RWPE2 (cell line): ENCODE data around the gene TXLNA.
A peak's percentile ranks its signal among the peaks of the same experiment; 100 is the strongest.

ENCODE experiments used
- ATAC-seq: fragments of 200-7000 bp; cut with Tn5 transposase; 3 replicates; pipeline ENCODE4 v1.9.1; 2021; ENCODE audit warnings: low read depth
- DNase-seq: peaks from one replicate; pipeline ENCODE4 v3.0.0-alpha.2; 2020; ENCODE audit warnings: low spot score
- H3K27ac ChIP-seq: fragments of 450-650 bp; 2 replicates; pipeline ENCODE4 v1.5.1; 2017; ENCODE audit warnings: mild to moderate bottlenecking; ENCODE audit not compliant: poor library complexity, severe bottlenecking
- H3K27me3 ChIP-seq: fragments of 250-450 bp; sonication (Bioruptor Pico); 2 replicates; pipeline ENCODE4 v1.5.1; 2021; ENCODE audit warnings: mild to moderate bottlenecking, moderate library complexity; ENCODE audit not compliant: insufficient read depth, poor library complexity, severe bottlenecking
- H3K36me3 ChIP-seq: fragments of 250-450 bp; sonication (Bioruptor Pico); 2 replicates; pipeline ENCODE4 v1.5.1; 2020; ENCODE audit warnings: low read depth, mild to moderate bottlenecking, moderate library complexity
- H3K4me1 ChIP-seq: fragments of 250-450 bp; sonication (Bioruptor Pico); 2 replicates; pipeline ENCODE4 v1.5.1; 2021; ENCODE audit warnings: mild to moderate bottlenecking, moderate library complexity; ENCODE audit not compliant: insufficient read depth, poor library complexity, severe bottlenecking
- H3K4me3 ChIP-seq: fragments of 250-450 bp; sonication (Bioruptor Pico); 2 replicates; pipeline ENCODE4 v1.5.1; 2021; ENCODE audit warnings: mild to moderate bottlenecking, moderate library complexity; ENCODE audit not compliant: severe bottlenecking
- H3K9me3 ChIP-seq: fragments of 250-450 bp; sonication (Bioruptor Pico); 2 replicates; pipeline ENCODE4 v1.5.1; 2021; ENCODE audit warnings: mild to moderate bottlenecking, moderate library complexity; ENCODE audit not compliant: severe bottlenecking
- CTCF ChIP-seq: fragments of 450-650 bp; IDR thresholded peaks from one replicate; pipeline ENCODE4 v1.5.1; 2017; ENCODE audit warnings: mild to moderate bottlenecking, moderate library complexity; ENCODE audit not compliant: poor library complexity, severe bottlenecking

TXLNA gene

GRCh38 chr1:32208891-32209328, 29.4 kb downstream of the TXLNA start, which contains the start of gene DCDC2B:
TSS of gene DCDC2B (plus strand) at chr1:32209089. CDS start at chr1:32209094, 5 bp downstream.
- Histone ChIP-seq H3K27me3 (no peaks in the 10 kb centered on the region), H3K27ac (no peak within 1 kb of the TSS), H3K4me1 (no peaks in the 10 kb centered on the region), H3K9me3 (no peaks in the 10 kb centered on the region), H3K36me3 (peaks cover 23% of the 10 kb centered on the region), H3K4me3 (no peak within 1 kb of the TSS)
- peak; percentile 32; the same call in 2 of the 3 replicates for ATAC-seq
- DNase-seq = no peak
- TF ChIP-seq CTCF = no peak

GRCh38 chr1:32215629-32216480, 36.4 kb downstream of the TXLNA start:
- peak; percentile 78 for ATAC-seq
- TF ChIP-seq CTCF = peak; percentile 81
- H3K27ac ChIP-seq = peak overlapping the region; percentile 89

GRCh38 chr1:32216566-32216965, 37.1 kb downstream of the TXLNA start:
- Histone ChIP-seq H3K27me3 (no peaks in the 10 kb centered on the region), H3K4me3 (no peak overlapping the region), H3K4me1 (peaks cover 10% of the 10 kb centered on the region), H3K9me3 (no peaks in the 10 kb centered on the region), H3K36me3 (peaks cover 52% of the 10 kb centered on the region), H3K27ac (peak overlapping the region; percentile 89)
- DNase-seq (no peak), ATAC-seq (no peak)
- TF ChIP-seq CTCF = no peak

More at GRCh38 chr1:32215629-32216480, 36.4 kb downstream of the TXLNA start:
- Histone ChIP-seq H3K4me1 (peaks cover 10% of the 10 kb centered on the region), H3K9me3 (no peaks in the 10 kb centered on the region), H3K27me3 (no peaks in the 10 kb centered on the region), H3K4me3 (no peak overlapping the region), H3K36me3 (peaks cover 52% of the 10 kb centered on the region)
- no peak for DNase-seq

GRCh38 chr1:32219022-32219421, 39.5 kb downstream of the TXLNA start:
- ATAC-seq (no peak), DNase-seq (no peak)
- peaks cover 54% of the 10 kb centered on the region for H3K36me3 ChIP-seq
- H3K27me3 ChIP-seq = no peaks in the 10 kb centered on the region
- no peaks in the 10 kb centered on the region for H3K9me3 ChIP-seq
- TF ChIP-seq CTCF = no peak
- no peak overlapping the region for H3K4me3 ChIP-seq
- peaks cover 13% of the 10 kb centered on the region for H3K4me1 ChIP-seq
- no peak overlapping the region for H3K27ac ChIP-seq
